HepG2 (cell line): ENCODE measurements around the gene ODC1. TPM values are rescaled to one million over a fixed set of nuclear protein-coding genes. Genes with fewer than 3 reads are reported as not detected.
A peak's percentile ranks its signal among the peaks of the same experiment; 100 is the strongest.

Source experiments
- AGO2 ChIP-seq: fragments of 200-400 bp; formaldehyde crosslinking; optimal IDR thresholded peaks from 2 replicates; pipeline ENCODE3; 2017; ENCODE audit warnings: mild to moderate bottlenecking, low read depth, low read length, moderate library complexity
- ELF3 ChIP-seq: IDR thresholded peaks from 2 replicates; pipeline ENCODE4 v1.6.1; 2016; ENCODE audit warnings: missing genetic modification reagents, missing compliant biosample characterization
- FOXC1 ChIP-seq: sonication (generic); formaldehyde crosslinking; IDR thresholded peaks from 2 replicates; pipeline ENCODE4 v1.8.0; 2022; ENCODE audit warnings: mild to moderate bottlenecking, missing genetic modification reagents, borderline replicate concordance
- HBP1 ChIP-seq: IDR thresholded peaks from 2 replicates; pipeline ENCODE4 v1.6.1; 2016; ENCODE audit warnings: low read depth, control low read depth
- HMGXB4 ChIP-seq, 2 experiments: sonication (generic) in 1 of 2; formaldehyde crosslinking in 1 of 2; IDR thresholded peaks; 2 replicates each; pipeline versions ENCODE4 v1.4.0 to v1.6.1; 2018 to 2020; ENCODE audit warnings: missing genetic modification reagents in 2 of 2, borderline replicate concordance in 1 of 2, low read depth in 1 of 2, mild to moderate bottlenecking in 1 of 2, missing biosample characterization in 1 of 2
- NRL ChIP-seq: sonication (generic); formaldehyde crosslinking; IDR thresholded peaks from 2 replicates; pipeline ENCODE4 v1.5.0; 2020; ENCODE audit warnings: missing genetic modification reagents, mild to moderate bottlenecking, moderate library complexity, borderline replicate concordance
- RXRB ChIP-seq: IDR thresholded peaks from 2 replicates; pipeline ENCODE4 v1.6.1; 2016; ENCODE audit warnings: borderline replicate concordance, missing genetic modification reagents, missing compliant biosample characterization
- SMAD9 ChIP-seq: sonication (generic); formaldehyde crosslinking; IDR thresholded peaks from 2 replicates; pipeline ENCODE4 v1.5.1; 2020; ENCODE audit warnings: mild to moderate bottlenecking, missing genetic modification reagents
- SYNCRIP ChIP-seq: fragments of 200-400 bp; formaldehyde crosslinking; IDR thresholded peaks from 2 replicates; pipeline ENCODE4 v1.6.1; 2018; ENCODE audit warnings: mild to moderate bottlenecking, low read depth, low read length; ENCODE audit not compliant: insufficient read depth
- TAF15 ChIP-seq: fragments of 200-400 bp; formaldehyde crosslinking; IDR thresholded peaks from one replicate; pipeline ENCODE4 v1.6.1; 2018; ENCODE audit warnings: mild to moderate bottlenecking, low read depth, low read length; ENCODE audit not compliant: poor library complexity, severe bottlenecking
- TEF ChIP-seq: sonication (generic); formaldehyde crosslinking; IDR thresholded peaks from 2 replicates; pipeline ENCODE4 v1.5.0; 2020; ENCODE audit warnings: missing genetic modification reagents
- TFE3 ChIP-seq: IDR thresholded peaks from 2 replicates; pipeline ENCODE4 v1.6.1; 2016
- TSC22D2 ChIP-seq: sonication (generic); formaldehyde crosslinking; IDR thresholded peaks from 2 replicates; pipeline ENCODE4 v1.5.1; 2020; ENCODE audit warnings: missing genetic modification reagents, mild to moderate bottlenecking, borderline replicate concordance
- YEATS4 ChIP-seq: sonication (generic); formaldehyde crosslinking; IDR thresholded peaks from 2 replicates; pipeline ENCODE4 v1.4.0; 2020; ENCODE audit warnings: missing genetic modification reagents, borderline replicate concordance
- ZNF160 ChIP-seq: sonication (generic); formaldehyde crosslinking; IDR thresholded peaks from 2 replicates; pipeline ENCODE4 v1.8.0; 2022; ENCODE audit warnings: mild to moderate bottlenecking, inconsistent platforms, missing genetic modification reagents
- ZNF17 ChIP-seq: sonication (generic); formaldehyde crosslinking; IDR thresholded peaks from 2 replicates; pipeline ENCODE4 v1.5.0; 2020; ENCODE audit warnings: mild to moderate bottlenecking, missing genetic modification reagents
- ZNF281 ChIP-seq: sonication (generic); formaldehyde crosslinking; IDR thresholded peaks from 2 replicates; pipeline ENCODE4 v1.4.0; 2020; ENCODE audit warnings: missing genetic modification reagents, borderline replicate concordance
- ZNF619 ChIP-seq: sonication (generic); formaldehyde crosslinking; IDR thresholded peaks from 2 replicates; pipeline ENCODE4 v1.4.0; 2020; ENCODE audit warnings: mild to moderate bottlenecking, missing genetic modification reagents
- ZNF713 ChIP-seq: sonication (generic); formaldehyde crosslinking; IDR thresholded peaks from 2 replicates; pipeline ENCODE4 v1.4.0; 2020; ENCODE audit warnings: mild to moderate bottlenecking, missing genetic modification reagents
- ZSCAN20 ChIP-seq: sonication (generic); formaldehyde crosslinking; IDR thresholded peaks from 2 replicates; pipeline ENCODE4 v1.4.0; 2020; ENCODE audit warnings: missing genetic modification reagents, mild to moderate bottlenecking, borderline replicate concordance
- polyA plus RNA-seq, 8 experiments: library from polyadenylated mRNA; depleted of rRNA in 3 of 8; stranded (reverse) in 7 of 8; unstranded in 1 of 8; fragments of >200 nt; fragmentation: Illumina TruSeq in 4 of 8; extraction: Trizol in 4 of 8; gene quantifications; 2 replicates each; pipeline versions ENCODE4 v1.2.1 to v1.2.3, GENCODE V29; 2011 to 2016; ENCODE audit warnings: low read depth in 4 of 8, missing spikeins in 1 of 8, mixed read lengths in 1 of 8; ENCODE audit not compliant: insufficient read depth in 1 of 8
- total RNA-seq, 5 experiments: library from RNA; depleted of rRNA; stranded (reverse); fragments of >200 nt; fragmentation: Illumina TruSeq; extraction: Trizol; gene quantifications; 2 replicates each; pipeline ENCODE4 v1.2.3, GENCODE V29; 2016; ENCODE audit warnings: low read depth in 1 of 5

Gene ODC1
- total and polyA plus RNA-seq, 2 of the 13 experiments (the other 11 are each of a cell fraction or from before 2014, with no cell fraction given) = 142 to 371 TPM

GRCh38 chr2:10447895-10448575, at the start of gene ODC1 (continued):
- TF ChIP-seq ZNF281 (CRISPR knock-in tag) = no peak; the same call in none of the 2 replicates
- peak; percentile 88; the same call in 1 of the 2 replicates for TF ChIP-seq TEF (CRISPR knock-in tag)
- TF ChIP-seq HMGXB4 (CRISPR knock-in tag; IDR thresholded peaks at IDR 0.05; ENCODE audit: borderline replicate concordance in 1 of 2, low read depth in 1 of 2) = peak in 1 of 2 experiments; percentile 39; a peak in 2 of 4 replicates
- peak; percentile 99 for TF ChIP-seq ZSCAN20 (CRISPR knock-in tag)
- TF ChIP-seq YEATS4 (CRISPR knock-in tag) = peak; percentile 91
- TF ChIP-seq TFE3 = peak; percentile 60; the same call in 1 of the 2 replicates
- TF ChIP-seq ZNF619 = no peak
- peak; percentile 59 for TF ChIP-seq TAF15
- 0 out of 2 replicates have a peak, but pooled peaks have one; percentile 33 for TF ChIP-seq SMAD9
- TF ChIP-seq RXRB (CRISPR knock-in tag) = no peak; the same call in 1 of the 2 replicates
- peak; percentile 71 for TF ChIP-seq ELF3
- TF ChIP-seq ZNF713 (CRISPR knock-in tag) = no peak
- no peak for TF ChIP-seq SYNCRIP
- TF ChIP-seq TSC22D2 (CRISPR knock-in tag) = peak; percentile 80; the same call in 1 of the 2 replicates
- peak; percentile 95 for TF ChIP-seq ZNF160 (CRISPR knock-in tag)
- peak; percentile 15 for TF ChIP-seq AGO2
- TF ChIP-seq NRL (CRISPR knock-in tag) = 0 out of 2 replicates have a peak, but pooled peaks have one; percentile 48
- no peak for TF ChIP-seq ZNF17 (CRISPR knock-in tag)
- TF ChIP-seq FOXC1 = peak; percentile 96
- peak; percentile 11; the same call in 1 of the 2 replicates for TF ChIP-seq HBP1 (CRISPR knock-in tag)
